Cardiac muscle cell (in vitro differentiated cells and primary cell): ENCODE data around the gene FAR2. TPM values are rescaled to one million over a fixed set of nuclear protein-coding genes. Genes with fewer than 3 reads are reported as not detected.

ENCODE experiments used
- DNase-seq, 2 donors: peaks; one replicate each; pipeline versions ENCODE4 v3.0.0 to v3.0.0-alpha.2; 2010 to 2017; ENCODE audit warnings: low read depth in 1 of 2, low spot score in 1 of 2
- H3K27ac ChIP-seq: fragments of 200-600 bp; sonication (generic); 2 replicates; pipeline ENCODE4 v1.5.1; 2016
- H3K27me3 ChIP-seq: fragments of 200-600 bp; sonication (generic); 2 replicates; pipeline ENCODE4 v1.6.0; 2016; ENCODE audit warnings: control low read depth
- H3K36me3 ChIP-seq: fragments of 200-600 bp; sonication (generic); 2 replicates; pipeline ENCODE4 v1.5.1; 2016; ENCODE audit warnings: control low read depth
- H3K4me1 ChIP-seq: fragments of 200-600 bp; sonication (generic); 2 replicates; pipeline ENCODE4 v1.8.1; 2017; ENCODE audit warnings: low read depth, mild to moderate bottlenecking, mixed run types
- H3K4me3 ChIP-seq: fragments of 200-600 bp; sonication (generic); 2 replicates; pipeline ENCODE4 v1.5.1; 2016; ENCODE audit warnings: mild to moderate bottlenecking
- H3K9me3 ChIP-seq: fragments of 200-600 bp; sonication (generic); 2 replicates; pipeline ENCODE4 v1.5.1; 2017; ENCODE audit warnings: low read depth, mild to moderate bottlenecking, control low read depth
- CTCF ChIP-seq: IDR thresholded peaks from 2 replicates; pipeline ENCODE4 v1.5.1; 2012; ENCODE audit warnings: low read depth, mild to moderate bottlenecking, low read length
- polyA plus RNA-seq: library from polyadenylated mRNA; unstranded; fragments of >200 nt; fragmentation: Nextera tagmentation; extraction: Ambion mirVana; gene quantifications from 2 replicates; pipeline ENCODE4 v1.2.1, GENCODE V29; 2016
- total RNA-seq: library from RNA; depleted of rRNA; stranded (reverse); fragments of >200 nt; gene quantifications from 2 replicates; pipeline ENCODE4 v1.2.3, GENCODE V29; 2016

The FAR2 gene
- total and polyA plus RNA-seq, 2 experiments from 2014 or later = 0.38 to 0.42 TPM

GRCh38 chr12:29241821-29242591 is 92.9 kb downstream of the FAR2 start:
- TF ChIP-seq CTCF = peak; percentile 5
- H3K9me3 ChIP-seq = no peaks in the 10 kb centered on the region
- H3K4me1 ChIP-seq = no peaks in the 10 kb centered on the region
- H3K4me3 ChIP-seq = no peak overlapping the region
- DNase-seq = peak; percentile 35 to 87
- H3K36me3 ChIP-seq = no peaks in the 10 kb centered on the region
- H3K27ac ChIP-seq = no peak overlapping the region
- H3K27me3 ChIP-seq = no peaks in the 10 kb centered on the region

- Histone ChIP-seq H3K27me3 (no peaks in the 10 kb centered on the region), H3K4me1 (no peaks in the 10 kb centered on the region), H3K4me3 (no peak overlapping the region), H3K36me3 (no peaks in the 10 kb centered on the region), H3K27ac (no peak overlapping the region), H3K9me3 (no peaks in the 10 kb centered on the region)
- TF ChIP-seq CTCF = no peak
- no peak for DNase-seq
Measured at GRCh38 chr12:29242921-29243431, 93.9 kb downstream of the FAR2 start.

- Histone ChIP-seq H3K9me3 (no peaks in the 10 kb centered on the region), H3K4me1 (no peaks in the 10 kb centered on the region), H3K4me3 (no peak overlapping the region), H3K36me3 (no peaks in the 10 kb centered on the region), H3K27ac (no peak overlapping the region), H3K27me3 (no peaks in the 10 kb centered on the region)
- DNase-seq = no peak
- TF ChIP-seq CTCF = no peak
Measured at GRCh38 chr12:29244159-29244765, 95.2 kb downstream of the FAR2 start.

- H3K27ac ChIP-seq = no peak overlapping the region
Measured at GRCh38 chr12:29245246-29245645, 96.2 kb downstream of the FAR2 start.

GRCh38 chr12:29249930-29250329 is 100.9 kb downstream of the FAR2 start:
- no peaks in the 10 kb centered on the region for H3K36me3 ChIP-seq
- H3K27ac ChIP-seq = no peak overlapping the region
- no peaks in the 10 kb centered on the region for H3K9me3 ChIP-seq
- no peak overlapping the region for H3K4me3 ChIP-seq
- TF ChIP-seq CTCF = no peak
- DNase-seq = no peak
- no peaks in the 10 kb centered on the region for H3K27me3 ChIP-seq
- H3K4me1 ChIP-seq = no peaks in the 10 kb centered on the region

More at GRCh38 chr12:29245246-29245645, 96.2 kb downstream of the FAR2 start:
- TF ChIP-seq CTCF = no peak
- Histone ChIP-seq H3K9me3 (no peaks in the 10 kb centered on the region), H3K4me3 (no peak overlapping the region), H3K36me3 (no peaks in the 10 kb centered on the region), H3K4me1 (no peaks in the 10 kb centered on the region), H3K27me3 (no peaks in the 10 kb centered on the region)
- no peak for DNase-seq
